D721Med (cell line): ENCODE results near the gene CCDC34.

Experiments
- DNase-seq: peaks from one replicate; pipeline ENCODE4 v3.0.0; 2011; ENCODE audit warnings: low spot score; ENCODE audit not compliant: insufficient read length
- FAIRE-seq: peaks from 2 replicates; lab custom pipeline; 2011; peaks lifted over from hg19 to GRCh38; lab: Jason Lieb, UNC
- CTCF ChIP-seq: IDR thresholded peaks from 2 replicates; pipeline ENCODE4 v1.5.1; 2012; ENCODE audit warnings: mild to moderate bottlenecking, control low read depth; ENCODE audit not compliant: insufficient read depth; ENCODE audit errors: missing control alignments

CCDC34 gene

GRCh38 chr11:27354359-27354965 lies 8.6 kb downstream of the CCDC34 start:
- no peak for DNase-seq
- TF ChIP-seq CTCF = no peak
- no peak for FAIRE-seq

DNA sequence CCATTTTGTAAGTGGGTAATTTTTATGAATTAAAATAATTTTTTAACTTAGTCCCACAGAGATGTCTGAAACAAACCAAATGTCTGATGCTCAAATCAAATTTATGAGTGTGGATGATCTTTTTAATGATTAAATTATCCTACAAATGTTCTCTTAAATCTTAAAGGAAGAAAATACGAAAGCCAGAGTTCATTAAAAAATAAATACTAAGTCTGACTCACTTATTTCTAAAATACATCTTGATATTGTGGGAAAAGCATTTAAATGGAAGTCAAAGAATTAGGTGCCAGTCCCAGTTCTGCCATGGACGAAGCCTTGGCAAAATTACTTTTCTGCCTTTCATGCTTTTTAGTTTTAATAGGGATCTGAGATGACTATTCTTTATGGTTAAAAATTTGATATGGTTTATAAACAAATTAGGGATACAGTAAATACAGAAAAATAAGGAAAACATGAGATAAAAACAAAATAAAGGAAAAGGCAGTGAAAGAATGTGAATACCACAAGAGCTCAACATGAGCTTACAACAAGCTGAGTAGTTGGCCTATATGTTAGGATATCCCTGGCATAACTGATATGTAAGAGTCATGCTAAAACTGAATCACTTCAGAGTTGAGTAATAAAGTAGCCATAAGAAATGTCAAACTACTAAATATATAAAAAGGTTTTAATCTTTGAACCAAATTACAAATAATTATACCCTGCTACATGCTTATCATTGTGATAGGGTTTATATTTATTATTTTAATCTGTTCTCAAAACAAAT lies 9.2 kb downstream of the CCDC34 start:
- no peak for TF ChIP-seq CTCF
- FAIRE-seq = no peak
- no peak for DNase-seq

GRCh38 chr11:27352781-27353180 lies 10.2 kb downstream of the CCDC34 start:
- DNase-seq = no peak
- no peak for TF ChIP-seq CTCF
- FAIRE-seq = no peak

DNA sequence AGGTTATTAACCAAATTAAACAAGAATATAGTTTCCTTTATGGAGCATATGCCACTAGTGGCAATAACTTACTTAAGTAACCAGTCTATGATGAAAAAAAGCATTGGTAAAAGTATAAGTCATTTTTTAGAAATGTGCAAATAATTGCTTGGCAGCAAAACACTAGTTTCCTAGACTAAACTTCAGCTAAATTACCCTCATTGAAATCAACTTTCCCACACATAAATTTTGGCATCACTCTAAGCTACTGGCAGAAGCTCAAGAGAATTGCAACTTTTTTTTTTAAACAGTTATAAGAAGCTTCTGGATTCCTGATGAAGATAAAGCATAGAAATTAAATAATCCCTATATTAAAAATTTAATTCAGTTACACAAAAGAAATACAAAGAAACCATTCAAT lies 12.5 kb downstream of the CCDC34 start:
- DNase-seq = no peak
- TF ChIP-seq CTCF = no peak
- FAIRE-seq = no peak

DNA sequence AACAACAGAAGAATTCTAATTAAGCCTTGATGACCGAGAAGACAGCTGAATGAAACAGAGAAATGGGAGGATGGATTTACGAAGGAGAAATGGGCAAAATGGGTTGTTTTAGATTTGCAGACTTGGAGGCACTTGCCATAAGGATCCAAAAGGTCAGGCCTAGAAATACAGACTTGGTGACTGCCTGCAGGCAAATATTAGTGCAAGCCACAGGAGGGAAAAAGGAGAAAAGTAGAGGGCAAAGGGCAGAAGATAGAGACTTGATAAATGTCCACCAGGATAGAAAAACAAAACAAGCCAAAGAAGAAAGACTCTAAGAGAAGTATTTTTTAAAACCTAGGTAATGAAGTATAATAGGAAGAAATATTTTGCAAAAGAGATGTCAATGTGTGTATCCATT lies 13.1 kb downstream of the CCDC34 start:
- TF ChIP-seq CTCF = no peak
- FAIRE-seq (no peak), DNase-seq (no peak)

DNA sequence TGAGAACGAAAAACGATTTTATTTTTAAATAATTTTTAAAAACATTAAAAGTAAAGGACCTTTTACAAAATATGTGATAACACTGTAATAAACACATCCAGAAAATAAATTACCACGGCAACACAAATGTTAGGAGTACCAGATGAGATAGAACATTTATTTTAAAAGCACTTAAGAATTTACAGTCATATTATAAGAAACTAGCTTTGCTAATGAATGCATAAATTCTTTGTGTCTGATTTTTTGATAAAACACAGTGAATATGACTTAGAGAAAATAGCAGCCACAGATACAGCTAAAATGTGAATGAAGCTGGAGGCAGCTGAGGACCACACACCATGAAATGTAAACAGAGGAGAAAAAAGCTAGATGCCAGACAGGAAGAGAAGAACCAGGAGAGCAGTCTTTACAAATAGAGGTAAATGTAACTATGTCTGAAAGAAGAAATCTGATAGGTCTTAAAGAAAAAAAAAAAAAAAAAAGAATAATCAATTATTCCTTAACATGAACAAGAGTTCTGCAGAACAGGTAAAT lies 14.6 kb downstream of the CCDC34 start:
- TF ChIP-seq CTCF = no peak
- no peak for FAIRE-seq
- no peak for DNase-seq
